Uterus (tissue), 4 donors: ENCODE data around the gene CAMK2A. TPM values are rescaled to one million over a fixed set of nuclear protein-coding genes. Genes with fewer than 3 reads are reported as not detected.

Experiments used
- DNase-seq, 2 donors: peaks; one replicate each; pipeline ENCODE4 v3.0.0-alpha.2; 2019 to 2020
- H3K27ac ChIP-seq, 2 donors: fragments of 200-600 bp; sonication (generic); 1 replicate in 1 of 2; 2 replicates in 1 of 2; pipeline ENCODE4 v1.5.1; 2016 to 2018
- H3K27me3 ChIP-seq, 2 donors: fragments of 200-600 bp; sonication (generic); one replicate each; pipeline ENCODE4 v1.5.1; 2018 to 2019; ENCODE audit warnings: control low read depth in 1 of 2
- H3K36me3 ChIP-seq, 2 donors: fragments of 200-600 bp; sonication (generic); one replicate each; pipeline ENCODE4 v1.5.1; 2019; ENCODE audit warnings: control low read depth in 1 of 2
- H3K4me1 ChIP-seq, 2 donors: fragments of 200-600 bp; sonication (generic); one replicate each; pipeline ENCODE4 v1.5.1; 2018 to 2019; ENCODE audit warnings: control low read depth in 1 of 2
- H3K4me3 ChIP-seq, 2 donors: fragments of 200-600 bp; sonication (generic); 1 replicate in 1 of 2; 2 replicates in 1 of 2; pipeline ENCODE4 v1.5.1; 2018 to 2019; ENCODE audit warnings: mild to moderate bottlenecking in 1 of 2
- H3K9me3 ChIP-seq, 2 donors: fragments of 200-600 bp; sonication (generic); one replicate each; pipeline ENCODE4 v1.5.1; 2019; ENCODE audit warnings: control low read depth in 1 of 2
- CTCF ChIP-seq, 4 experiments: fragments of 200-600 bp in 2 of 4; fragments of 450-650 bp in 2 of 4; sonication (generic) in 2 of 4; IDR thresholded peaks; one replicate each; pipeline ENCODE4 v1.5.1; 2016 to 2019; ENCODE audit warnings: antibody characterized with exemption in 4 of 4, mild to moderate bottlenecking in 2 of 4, moderate library complexity in 1 of 4
- POLR2A ChIP-seq, 2 donors: fragments of 450-650 bp; IDR thresholded peaks; one replicate each; pipeline ENCODE4 v1.6.1; 2016; ENCODE audit warnings: antibody characterized with exemption in 2 of 2, mild to moderate bottlenecking in 1 of 2, moderate library complexity in 1 of 2
- intact Hi-C: fragments of 100-400 bp; cut with DNase I; formaldehyde crosslinking; loops from one replicate; pipeline ENCODE4 v1.15.1; 2023; ENCODE audit warnings: low total_unique reads
- total RNA-seq, 4 donors: library from RNA; depleted of rRNA in 3 of 4; stranded (reverse); fragments of >200 nt in 3 of 4; gene quantifications; one replicate each; pipeline versions ENCODE4 v1.1.0 to v1.2.4, GENCODE V29; 2014 to 2023
- donor health status: DM: yes; HTN: yes; CAD: no.

CAMK2A gene
- total RNA-seq, 4 donors from 2014 or later: under 0.01 to 23.7 (median 4.3) TPM

- TF ChIP-seq CTCF (IDR thresholded peaks at IDR 0.05): peak in 2 of 4 experiments; percentile 27 to 41
- no peak for TF ChIP-seq POLR2A (IDR thresholded peaks at IDR 0.05)
- no peaks in the 10 kb centered on the region for H3K36me3 ChIP-seq
- no peaks in the 10 kb centered on the region for H3K9me3 ChIP-seq
- peak; percentile 74 to 86 for DNase-seq
- H3K27me3 ChIP-seq: no peaks in the 10 kb centered on the region
- peak within 1 kb of the TSS; percentile 25 to 41 for H3K4me3 ChIP-seq
- intact Hi-C loops: no loop called here
- peak within 1 kb of the TSS; percentile 85 to 95 for H3K27ac ChIP-seq
- peaks cover 10 to 16% of the 10 kb centered on the region in 2 donors for H3K4me1 ChIP-seq
Measured at GRCh38 chr5:150302301-150303069, 12.9 kb upstream of the CAMK2A start, which contains the start of gene ARSI. Gene ARSI, minus strand, starts transcription at chr5:150302905. Its CDS starts 532 bp downstream, at chr5:150302373.

- intact Hi-C loops: no loop called here
- Histone ChIP-seq H3K4me3 (peak overlapping the region; percentile 25 to 41), H3K4me1 (peaks cover 10 to 16% of the 10 kb centered on the region in 2 donors), H3K27me3 (no peaks in the 10 kb centered on the region), H3K27ac (peak overlapping the region; percentile 85 to 95), H3K9me3 (no peaks in the 10 kb centered on the region), H3K36me3 (no peaks in the 10 kb centered on the region)
- peak in 1 of 2 donors; percentile 28 for DNase-seq
- TF ChIP-seq CTCF (IDR thresholded peaks at IDR 0.05) (no peak), POLR2A (IDR thresholded peaks at IDR 0.05) (no peak)
Measured at GRCh38 chr5:150301901-150302300, 12.3 kb upstream of the CAMK2A start.

GRCh38 chr5:150301170-150301505 lies 11.6 kb upstream of the CAMK2A start:
- Histone ChIP-seq H3K4me1 (peaks cover 10 to 16% of the 10 kb centered on the region in 2 donors), H3K4me3 (no peak overlapping the region), H3K27me3 (no peaks in the 10 kb centered on the region), H3K27ac (peak overlapping the region; percentile 85 to 95), H3K36me3 (no peaks in the 10 kb centered on the region), H3K9me3 (no peaks in the 10 kb centered on the region)
- intact Hi-C loops: no loop called here
- TF ChIP-seq CTCF (IDR thresholded peaks at IDR 0.05): no peak
- TF ChIP-seq POLR2A (IDR thresholded peaks at IDR 0.05): no peak
- peak; percentile 37 to 41 for DNase-seq

- TF ChIP-seq CTCF (IDR thresholded peaks at IDR 0.05) (no peak), POLR2A (IDR thresholded peaks at IDR 0.05) (no peak)
- intact Hi-C loops: no loop called here
- peak overlapping the region; percentile 85 to 95 for H3K27ac ChIP-seq
- H3K4me3 ChIP-seq: no peak overlapping the region
- H3K4me1 ChIP-seq: peaks cover 10 to 16% of the 10 kb centered on the region in 2 donors
- DNase-seq: no peak
- H3K9me3 ChIP-seq: no peaks in the 10 kb centered on the region
- H3K36me3 ChIP-seq: no peaks in the 10 kb centered on the region
- no peaks in the 10 kb centered on the region for H3K27me3 ChIP-seq
Measured at GRCh38 chr5:150300496-150301169, 11.1 kb upstream of the CAMK2A start.
